AG09309 (cell line): Measurements from ENCODE around the gene SLC17A8.
"Not testable (repeated sequence)": the region's sequence is repeated elsewhere in the genome, so short reads cannot be mapped to it uniquely, and the experiment has no call there.

ENCODE experiments used
- DNase-seq: peaks from one replicate; pipeline ENCODE4 v3.0.0-alpha.2; 2010; ENCODE audit warnings: low read depth
- H3K4me3 ChIP-seq: 2 replicates; pipeline ENCODE4 v1.5.1; 2011; ENCODE audit warnings: mild to moderate bottlenecking, low read depth, low read length, moderate library complexity; ENCODE audit not compliant: control insufficient read depth
- TF ChIP-seq, protein P1 (sequence below): IDR thresholded peaks from 2 replicates; pipeline ENCODE4 v1.5.1; 2011; ENCODE audit warnings: mild to moderate bottlenecking, low read depth, low read length, inconsistent platforms; ENCODE audit not compliant: insufficient read depth, control insufficient read depth; ENCODE audit errors: missing control alignments

Gene SLC17A8

DNA sequence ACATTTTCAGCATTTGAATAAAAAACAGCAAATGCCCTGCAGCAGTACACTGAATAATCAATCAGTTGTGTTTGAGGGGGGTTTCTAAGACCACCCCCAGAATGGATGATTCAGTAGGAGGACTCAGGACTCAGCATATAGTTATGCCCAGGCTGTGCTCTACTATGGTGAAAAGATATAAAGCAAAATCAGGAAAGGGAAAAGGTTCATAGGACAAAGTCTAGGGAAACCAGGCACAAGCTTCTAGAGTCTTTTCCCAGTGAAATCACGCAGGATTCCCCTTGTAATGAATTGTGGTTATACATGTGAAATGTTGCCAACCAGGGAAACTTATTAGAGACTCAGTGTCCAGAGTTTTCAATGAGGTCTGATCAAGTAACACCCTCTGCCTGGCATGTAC lies 25.0 kb upstream of the SLC17A8 start:
- H3K4me3 ChIP-seq: no peak overlapping the region
- TF ChIP-seq, protein P1, sequence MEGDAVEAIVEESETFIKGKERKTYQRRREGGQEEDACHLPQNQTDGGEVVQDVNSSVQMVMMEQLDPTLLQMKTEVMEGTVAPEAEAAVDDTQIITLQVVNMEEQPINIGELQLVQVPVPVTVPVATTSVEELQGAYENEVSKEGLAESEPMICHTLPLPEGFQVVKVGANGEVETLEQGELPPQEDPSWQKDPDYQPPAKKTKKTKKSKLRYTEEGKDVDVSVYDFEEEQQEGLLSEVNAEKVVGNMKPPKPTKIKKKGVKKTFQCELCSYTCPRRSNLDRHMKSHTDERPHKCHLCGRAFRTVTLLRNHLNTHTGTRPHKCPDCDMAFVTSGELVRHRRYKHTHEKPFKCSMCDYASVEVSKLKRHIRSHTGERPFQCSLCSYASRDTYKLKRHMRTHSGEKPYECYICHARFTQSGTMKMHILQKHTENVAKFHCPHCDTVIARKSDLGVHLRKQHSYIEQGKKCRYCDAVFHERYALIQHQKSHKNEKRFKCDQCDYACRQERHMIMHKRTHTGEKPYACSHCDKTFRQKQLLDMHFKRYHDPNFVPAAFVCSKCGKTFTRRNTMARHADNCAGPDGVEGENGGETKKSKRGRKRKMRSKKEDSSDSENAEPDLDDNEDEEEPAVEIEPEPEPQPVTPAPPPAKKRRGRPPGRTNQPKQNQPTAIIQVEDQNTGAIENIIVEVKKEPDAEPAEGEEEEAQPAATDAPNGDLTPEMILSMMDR: no peak
- no peak for DNase-seq

DNA sequence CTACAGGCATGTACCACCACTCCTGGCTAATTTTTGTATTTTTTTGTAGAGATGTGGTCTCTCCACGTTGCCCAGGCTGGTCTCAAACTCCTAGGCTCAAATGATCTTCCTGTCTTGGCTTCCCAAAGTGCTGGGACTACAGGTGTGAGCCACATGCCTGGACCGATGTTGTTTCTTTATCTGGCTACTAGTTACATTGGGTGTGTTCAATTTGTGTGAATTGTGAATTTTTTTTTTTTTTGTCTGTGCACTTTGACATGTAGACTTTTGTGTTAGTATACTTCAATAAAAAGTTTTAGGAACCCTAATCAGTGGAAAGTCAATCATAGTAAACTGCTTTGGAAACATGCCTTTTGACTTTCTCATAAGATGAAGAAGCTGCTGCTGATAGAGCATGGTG lies 24.0 kb upstream of the SLC17A8 start:
- TF ChIP-seq, protein P1: no peak
- no peak for DNase-seq
- no peak overlapping the region for H3K4me3 ChIP-seq

DNA sequence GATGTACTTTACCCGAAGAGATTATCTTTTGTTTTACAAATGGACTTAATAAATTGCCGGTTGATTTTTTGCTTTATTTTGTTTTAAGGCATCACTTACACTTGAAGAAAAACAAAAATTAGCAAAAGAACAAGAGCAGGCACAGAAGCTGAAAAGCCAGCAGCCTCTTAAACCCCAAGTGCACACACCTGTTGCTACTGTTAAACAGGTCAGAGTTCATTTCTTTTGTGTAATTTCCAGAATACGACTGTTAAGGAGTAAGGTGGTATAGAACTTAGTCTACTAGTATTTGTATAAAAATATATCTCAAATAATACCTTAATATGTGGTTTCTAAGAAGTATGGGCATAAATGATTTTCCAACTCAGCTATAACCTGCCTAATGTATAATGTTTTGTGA lies 19.6 kb upstream of the SLC17A8 start:
- TF ChIP-seq, protein P1: no peak
- no peak overlapping the region for H3K4me3 ChIP-seq
- no peak for DNase-seq

DNA sequence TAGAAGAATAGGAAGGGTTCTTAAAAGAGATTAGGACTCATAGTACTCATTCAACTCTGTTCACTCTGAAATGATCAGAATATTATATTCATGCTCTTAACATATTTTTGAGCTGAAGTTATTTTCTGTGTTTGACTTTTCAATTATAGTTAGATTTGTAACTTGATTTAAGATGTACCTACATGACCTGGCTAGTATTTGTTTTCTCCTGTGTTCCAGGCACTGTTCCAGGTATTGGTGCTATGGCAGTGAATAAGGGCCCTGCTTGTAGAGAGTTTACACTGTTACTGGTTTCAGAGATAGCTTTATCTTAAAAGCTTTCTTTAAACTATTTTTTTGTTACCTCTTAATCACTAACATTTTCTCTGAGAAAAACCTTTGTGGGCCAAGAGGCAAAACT lies 19.1 kb upstream of the SLC17A8 start:
- TF ChIP-seq, protein P1: no peak
- no peak overlapping the region for H3K4me3 ChIP-seq
- DNase-seq: no peak

DNA sequence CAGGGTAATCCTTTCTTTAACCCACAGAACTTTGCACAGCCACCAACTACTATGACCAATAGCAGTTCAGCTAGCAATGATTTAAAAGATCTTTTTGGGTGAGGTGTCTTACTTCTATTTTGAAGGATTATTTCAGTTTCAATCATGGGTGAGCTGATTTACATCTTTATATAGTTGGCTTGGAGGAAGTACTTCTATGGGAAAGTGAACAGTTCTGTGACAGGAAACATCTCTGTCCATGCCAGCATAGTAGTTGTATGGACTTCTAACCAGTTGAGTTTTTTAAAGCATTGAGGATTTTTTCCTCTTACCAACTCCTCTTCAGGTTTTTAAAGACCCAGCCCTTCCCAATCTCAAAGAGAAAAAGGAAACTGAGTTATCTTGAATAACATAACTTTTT lies 17.8 kb upstream of the SLC17A8 start:
- H3K4me3 ChIP-seq: no peak overlapping the region
- no peak for DNase-seq
- TF ChIP-seq, protein P1: no peak

DNA sequence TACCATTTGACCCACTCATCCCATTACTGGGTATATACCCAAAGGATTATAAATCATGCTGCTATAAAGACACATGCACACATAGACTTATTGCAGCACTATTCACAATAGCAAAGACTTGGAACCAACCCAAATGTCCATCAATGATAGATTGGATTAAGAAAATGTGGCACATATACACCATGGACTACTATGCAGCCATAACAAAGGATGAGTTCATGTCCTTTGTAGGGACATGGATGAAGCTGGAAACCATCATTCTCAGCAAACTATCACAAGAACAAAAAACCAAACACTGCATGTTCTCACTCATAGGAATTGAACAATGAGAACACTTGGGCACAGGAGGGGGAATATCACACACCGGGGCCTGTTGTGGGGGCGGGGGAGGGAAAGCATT lies 14.0 kb upstream of the SLC17A8 start:
- not testable (repeated sequence) for H3K4me3 ChIP-seq, DNase-seq

DNA sequence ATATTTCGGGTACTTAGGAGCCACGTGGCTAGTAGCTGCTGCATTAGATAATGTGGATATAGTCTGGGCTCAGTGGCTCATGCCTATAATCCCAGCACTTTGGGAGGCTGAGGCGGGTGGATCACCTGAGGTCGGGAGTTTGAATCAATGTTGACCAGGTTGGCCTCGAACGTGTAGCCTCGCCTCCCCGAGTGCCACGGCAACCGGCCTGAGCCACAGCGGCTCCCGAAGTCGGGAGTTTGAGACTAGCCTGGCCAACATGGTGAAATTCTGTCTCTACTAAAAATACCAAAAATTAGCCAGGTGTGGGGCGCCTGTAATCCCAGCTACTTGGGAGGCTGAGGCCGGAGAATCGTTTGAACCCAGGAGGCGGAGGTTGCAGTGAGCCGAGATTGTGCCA lies 12.5 kb upstream of the SLC17A8 start:
- DNase-seq, H3K4me3 ChIP-seq: not testable (repeated sequence)

DNA sequence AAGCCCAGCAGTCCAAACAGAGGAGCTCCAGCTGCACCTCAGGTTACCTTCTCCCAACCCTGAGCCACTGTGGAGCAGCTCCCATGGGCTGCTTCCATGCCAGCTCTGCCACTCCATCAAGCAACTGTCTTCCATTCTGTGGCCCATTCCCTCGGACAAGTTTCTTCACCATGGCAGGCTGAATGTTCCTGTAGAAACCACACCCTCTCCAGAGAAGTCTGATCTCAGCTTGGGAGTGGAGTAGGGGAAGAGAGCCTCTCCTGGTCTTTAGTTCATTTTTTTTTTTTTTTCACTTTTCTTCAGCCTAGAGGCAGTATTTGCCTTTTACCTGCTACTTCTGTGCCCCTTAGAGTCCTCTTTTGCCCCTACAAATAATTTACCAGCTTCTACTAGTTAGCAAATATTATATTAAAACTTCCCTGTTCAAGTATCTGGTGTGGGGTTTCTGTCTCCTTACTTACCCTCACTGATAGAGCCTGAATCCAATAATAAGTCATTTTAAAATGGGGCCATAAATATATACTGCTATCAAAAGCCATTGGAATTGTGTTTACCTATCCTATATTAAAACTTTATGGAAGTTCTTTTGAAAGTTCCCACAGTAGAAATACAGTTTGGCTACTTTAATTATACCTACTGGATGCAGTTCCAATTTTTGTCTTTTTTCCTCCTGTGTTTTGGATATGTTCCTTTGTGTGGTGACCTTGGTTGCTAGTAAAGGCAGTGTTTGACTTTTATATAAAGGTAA lies 11.7 kb upstream of the SLC17A8 start:
- TF ChIP-seq, protein P1: no peak
- no peak overlapping the region for H3K4me3 ChIP-seq
- DNase-seq: no peak
